ENCODE results near the gene FUT8. TPM values are rescaled to one million over a fixed set of nuclear protein-coding genes. Genes with fewer than 3 reads are reported as not detected.

FUT8 gene
- total RNA-seq, 1 donor: 124 TPM

GRCh38 chr14:65774041-65774440 is 361.5 kb downstream of the FUT8 start:
- H3K79me2 ChIP-seq (ENCODE audit: insufficient read depth, low read length): no peaks in the 10 kb centered on the region
- H3K9me3 ChIP-seq (ENCODE audit: low read depth, low read length): no peaks in the 10 kb centered on the region
- peaks cover 3% of the 10 kb centered on the region for H3K4me1 ChIP-seq (ENCODE audit: insufficient read depth, low read length)
- no peak for DNase-seq (ENCODE audit: insufficient read length, low spot score, missing footprints)
- no peak overlapping the region for H3K4me3 ChIP-seq (ENCODE audit: insufficient read depth, low read length)
- H3K36me3 ChIP-seq (ENCODE audit: insufficient read depth, low read length): no peaks in the 10 kb centered on the region
- no peak for TF ChIP-seq CTCF (IDR thresholded peaks at IDR 0.05; ENCODE audit: extremely low read depth, low read depth, low read length)
- peaks cover 13% of the 10 kb centered on the region for H3K27me3 ChIP-seq (ENCODE audit: insufficient read depth, low read length)
- H3K4me2 ChIP-seq (ENCODE audit: insufficient read depth, low read length): no peak overlapping the region
- no peaks in the 10 kb centered on the region for H4K20me1 ChIP-seq (ENCODE audit: insufficient read depth, low read length)
- H3K27ac ChIP-seq (ENCODE audit: low read depth, low read length): no peak overlapping the region
- no peak overlapping the region for H2AFZ ChIP-seq (ENCODE audit: low read length)

- Histone ChIP-seq H3K4me3 (ENCODE audit: insufficient read depth, low read length) (no peak overlapping the region), H3K27ac (ENCODE audit: low read depth, low read length) (no peak overlapping the region), H3K27me3 (ENCODE audit: insufficient read depth, low read length) (peaks cover 16% of the 10 kb centered on the region), H4K20me1 (ENCODE audit: insufficient read depth, low read length) (no peaks in the 10 kb centered on the region), H3K9me3 (ENCODE audit: low read depth, low read length) (no peaks in the 10 kb centered on the region), H3K4me2 (ENCODE audit: insufficient read depth, low read length) (no peak overlapping the region), H3K79me2 (ENCODE audit: insufficient read depth, low read length) (no peaks in the 10 kb centered on the region), H3K36me3 (ENCODE audit: insufficient read depth, low read length) (no peaks in the 10 kb centered on the region), H2AFZ (ENCODE audit: low read length) (no peak overlapping the region), H3K4me1 (ENCODE audit: insufficient read depth, low read length) (no peaks in the 10 kb centered on the region)
- TF ChIP-seq CTCF (IDR thresholded peaks at IDR 0.05; ENCODE audit: extremely low read depth, low read depth, low read length): no peak
- DNase-seq (ENCODE audit: insufficient read length, low spot score, missing footprints): no peak
Observed at GRCh38 chr14:65776193-65776852, 363.8 kb downstream of the FUT8 start.

DNA sequence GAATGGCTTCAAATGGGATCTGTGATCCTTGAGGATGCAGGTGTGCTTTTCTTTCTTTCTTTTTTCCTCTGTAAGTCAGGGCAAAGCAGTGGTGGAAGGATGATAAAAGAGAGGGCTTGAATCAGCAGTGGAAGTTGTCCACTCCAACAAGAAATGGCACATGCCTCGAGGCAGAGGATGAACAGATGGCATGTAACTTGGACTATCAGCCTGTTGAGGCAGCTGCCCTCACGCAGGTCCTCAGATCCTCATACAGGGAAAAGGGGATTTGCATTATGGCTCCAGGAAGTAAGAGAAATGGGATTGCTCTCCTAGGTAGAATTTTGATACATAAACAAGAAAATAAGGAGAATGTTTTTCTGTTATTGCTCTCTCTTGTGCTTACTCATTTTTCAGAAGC is 368.0 kb downstream of the FUT8 start:
- H3K9me3 ChIP-seq (ENCODE audit: low read depth, low read length): no peaks in the 10 kb centered on the region
- peaks cover 22% of the 10 kb centered on the region for H3K27me3 ChIP-seq (ENCODE audit: insufficient read depth, low read length)
- no peak overlapping the region for H3K4me3 ChIP-seq (ENCODE audit: insufficient read depth, low read length)
- no peak overlapping the region for H3K27ac ChIP-seq (ENCODE audit: low read depth, low read length)
- no peak overlapping the region for H3K4me2 ChIP-seq (ENCODE audit: insufficient read depth, low read length)
- no peak for DNase-seq (ENCODE audit: insufficient read length, low spot score, missing footprints)
- TF ChIP-seq CTCF (IDR thresholded peaks at IDR 0.05; ENCODE audit: extremely low read depth, low read depth, low read length): no peak
- H3K79me2 ChIP-seq (ENCODE audit: insufficient read depth, low read length): no peaks in the 10 kb centered on the region
- H2AFZ ChIP-seq (ENCODE audit: low read length): no peak overlapping the region
- H3K4me1 ChIP-seq (ENCODE audit: insufficient read depth, low read length): no peaks in the 10 kb centered on the region
- H4K20me1 ChIP-seq (ENCODE audit: insufficient read depth, low read length): no peaks in the 10 kb centered on the region
- H3K36me3 ChIP-seq (ENCODE audit: insufficient read depth, low read length): no peaks in the 10 kb centered on the region

DNA sequence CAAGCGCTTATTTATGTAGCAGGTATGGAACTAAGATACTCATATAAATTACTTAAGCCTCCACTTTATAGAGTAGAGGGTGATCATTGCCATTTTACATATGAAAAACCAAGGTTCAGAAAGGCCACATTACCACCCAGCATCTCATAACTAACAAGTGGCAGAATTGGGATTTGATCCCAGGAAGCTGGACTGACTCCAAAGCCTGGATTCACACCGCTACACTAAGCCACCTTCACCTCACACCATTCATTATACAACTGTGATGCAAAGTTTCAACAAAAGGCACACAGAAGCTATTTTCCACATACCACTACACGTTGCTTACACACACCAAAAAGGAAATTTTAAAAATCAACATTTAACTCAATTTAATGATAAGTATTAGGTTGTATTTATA is 370.6 kb downstream of the FUT8 start:
- no peak for DNase-seq (ENCODE audit: insufficient read length, low spot score, missing footprints)
- TF ChIP-seq CTCF (IDR thresholded peaks at IDR 0.05; ENCODE audit: extremely low read depth, low read depth, low read length): no peak
- no peaks in the 10 kb centered on the region for H3K9me3 ChIP-seq (ENCODE audit: low read depth, low read length)
- H2AFZ ChIP-seq (ENCODE audit: low read length): no peak overlapping the region
- no peak overlapping the region for H3K4me2 ChIP-seq (ENCODE audit: insufficient read depth, low read length)
- H3K79me2 ChIP-seq (ENCODE audit: insufficient read depth, low read length): no peaks in the 10 kb centered on the region
- H3K27ac ChIP-seq (ENCODE audit: low read depth, low read length): no peak overlapping the region
- H3K36me3 ChIP-seq (ENCODE audit: insufficient read depth, low read length): no peaks in the 10 kb centered on the region
- H3K4me1 ChIP-seq (ENCODE audit: insufficient read depth, low read length): no peaks in the 10 kb centered on the region
- H4K20me1 ChIP-seq (ENCODE audit: insufficient read depth, low read length): no peaks in the 10 kb centered on the region
- H3K27me3 ChIP-seq (ENCODE audit: insufficient read depth, low read length): peaks cover 17% of the 10 kb centered on the region
- H3K4me3 ChIP-seq (ENCODE audit: insufficient read depth, low read length): no peak overlapping the region
